Breast epithelium (tissue), 3 donors: ENCODE data around the gene PASK.

Experiments
- CTCF ChIP-seq, 3 donors: fragments of 450-650 bp; IDR thresholded peaks; one replicate each; pipeline ENCODE4 v1.5.1; 2016 to 2017; ENCODE audit warnings: antibody characterized with exemption in 3 of 3, mild to moderate bottlenecking in 3 of 3, moderate library complexity in 3 of 3
- POLR2A ChIP-seq: fragments of 450-650 bp; IDR thresholded peaks from one replicate; pipeline ENCODE4 v1.6.1; 2016; ENCODE audit warnings: antibody characterized with exemption, mild to moderate bottlenecking, moderate library complexity
- POLR2AphosphoS5 ChIP-seq, 3 donors: sonication (generic); formaldehyde crosslinking; IDR thresholded peaks; one replicate each; pipeline ENCODE4 v1.6.1; 2017; ENCODE audit warnings: antibody characterized with exemption in 3 of 3

- TF ChIP-seq CTCF (IDR thresholded peaks at IDR 0.05) (no peak), POLR2AphosphoS5 (IDR thresholded peaks at IDR 0.05) (no peak), POLR2A (no peak)
These were observed 9.8 kb upstream of the PASK start for GRCh38 chr2:241159116-241159515.
